Prostate gland (tissue), 2 donors: ENCODE data around the gene LRRC23. TPM values are rescaled to one million over a fixed set of nuclear protein-coding genes. Genes with fewer than 3 reads are reported as not detected.
A peak's percentile ranks its signal among the peaks of the same experiment; 100 is the strongest.

Experiments used
- DNase-seq: peaks from one replicate; pipeline ENCODE4 v3.0.0-alpha.2; 2019; ENCODE audit warnings: low spot score
- H3K27ac ChIP-seq, 2 donors: fragments of 200-600 bp; sonication (generic); 2 replicates each; pipeline ENCODE4 v1.5.1; 2017 to 2019
- H3K27me3 ChIP-seq: fragments of 200-600 bp; sonication (generic); replicated peaks from 2 replicates; pipeline ENCODE4 v1.5.1; 2019; ENCODE audit not compliant: insufficient read depth
- H3K36me3 ChIP-seq, 2 donors: fragments of 200-600 bp; sonication (generic); 1 replicate in 1 of 2; 2 replicates in 1 of 2; pipeline versions ENCODE4 v1.5.1 to v1.8.1; 2017 to 2019
- H3K4me1 ChIP-seq: fragments of 200-600 bp; sonication (generic); replicated peaks from 2 replicates; pipeline ENCODE4 v1.5.1; 2019
- H3K4me3 ChIP-seq, 2 donors: fragments of 200-600 bp; sonication (generic); 2 replicates each; pipeline ENCODE4 v1.5.1; 2017 to 2019
- H3K9me3 ChIP-seq: fragments of 200-600 bp; sonication (generic); 2 replicates; pipeline ENCODE4 v1.5.1; 2017
- POLR2A ChIP-seq: fragments of 450-650 bp; IDR thresholded peaks from one replicate; pipeline ENCODE4 v1.6.1; 2016; ENCODE audit warnings: antibody characterized with exemption, mild to moderate bottlenecking
- POLR2AphosphoS5 ChIP-seq: sonication (generic); formaldehyde crosslinking; IDR thresholded peaks from one replicate; pipeline ENCODE4 v1.6.1; 2017; ENCODE audit warnings: antibody characterized with exemption
- WGBS: methylation state at CpG from one replicate; pipeline ENCODE4 v1.1.5; 2018; 5-methylcytosine and 5-hydroxymethylcytosine counted together
- intact Hi-C: fragments of 100-400 bp; cut with DNase I; formaldehyde crosslinking; loops from one replicate; pipeline ENCODE4 v1.14.2; 2022
- total RNA-seq, 2 donors: library from RNA; depleted of rRNA; stranded (reverse); fragments of >200 nt; gene quantifications; one replicate each; pipeline ENCODE4 v1.1.0, GENCODE V29; 2016
- TF ChIP-seq, protein P1 (sequence below), 4 experiments: fragments of 200-600 bp in 2 of 4; fragments of 450-650 bp in 2 of 4; sonication (generic) in 2 of 4; IDR thresholded peaks; 1 replicate in 3 of 4; 2 replicates in 1 of 4; pipeline ENCODE4 v1.5.1; 2016 to 2019; ENCODE audit warnings: antibody characterized with exemption in 4 of 4, mild to moderate bottlenecking in 2 of 4, moderate library complexity in 2 of 4

The LRRC23 gene
- total RNA-seq, 2 donors from 2014 or later = 15.9 to 25.3 TPM

DNA sequence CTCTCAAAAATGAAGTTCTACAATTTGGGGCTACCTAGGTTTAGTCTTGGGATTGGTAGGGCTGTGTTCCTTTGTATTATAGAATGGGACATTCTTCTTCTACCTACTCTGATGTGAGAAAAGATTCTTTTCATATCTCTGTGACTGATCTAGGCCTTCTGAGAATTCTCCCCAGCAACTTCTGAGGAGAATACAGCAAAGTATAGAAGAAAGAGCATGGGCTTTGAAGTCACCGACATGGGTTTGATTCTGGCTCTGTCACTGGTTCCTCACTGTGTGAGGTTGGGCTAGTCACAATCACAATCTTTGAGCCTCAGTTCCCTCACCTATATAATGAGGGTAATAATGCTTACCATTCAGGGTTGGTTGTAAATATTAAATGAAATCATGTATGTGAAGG lies 28.1 kb downstream of the LRRC23 start:
- no peak overlapping the region for H3K27ac ChIP-seq
- peaks cover 4 to 6% of the 10 kb centered on the region in 2 donors for H3K36me3 ChIP-seq
- intact Hi-C loops = loop anchor here (10.0 kb wide), 1 partner anchor 58 kb away; the partner anchor contains the start of gene SPSB2
- no peak for TF ChIP-seq POLR2AphosphoS5
- TF ChIP-seq, protein P1, sequence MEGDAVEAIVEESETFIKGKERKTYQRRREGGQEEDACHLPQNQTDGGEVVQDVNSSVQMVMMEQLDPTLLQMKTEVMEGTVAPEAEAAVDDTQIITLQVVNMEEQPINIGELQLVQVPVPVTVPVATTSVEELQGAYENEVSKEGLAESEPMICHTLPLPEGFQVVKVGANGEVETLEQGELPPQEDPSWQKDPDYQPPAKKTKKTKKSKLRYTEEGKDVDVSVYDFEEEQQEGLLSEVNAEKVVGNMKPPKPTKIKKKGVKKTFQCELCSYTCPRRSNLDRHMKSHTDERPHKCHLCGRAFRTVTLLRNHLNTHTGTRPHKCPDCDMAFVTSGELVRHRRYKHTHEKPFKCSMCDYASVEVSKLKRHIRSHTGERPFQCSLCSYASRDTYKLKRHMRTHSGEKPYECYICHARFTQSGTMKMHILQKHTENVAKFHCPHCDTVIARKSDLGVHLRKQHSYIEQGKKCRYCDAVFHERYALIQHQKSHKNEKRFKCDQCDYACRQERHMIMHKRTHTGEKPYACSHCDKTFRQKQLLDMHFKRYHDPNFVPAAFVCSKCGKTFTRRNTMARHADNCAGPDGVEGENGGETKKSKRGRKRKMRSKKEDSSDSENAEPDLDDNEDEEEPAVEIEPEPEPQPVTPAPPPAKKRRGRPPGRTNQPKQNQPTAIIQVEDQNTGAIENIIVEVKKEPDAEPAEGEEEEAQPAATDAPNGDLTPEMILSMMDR (IDR thresholded peaks at IDR 0.05) = no peak
- TF ChIP-seq POLR2A = no peak
- no peak overlapping the region for H3K4me3 ChIP-seq
- no peaks in the 10 kb centered on the region for H3K9me3 ChIP-seq
- no peaks in the 10 kb centered on the region for H3K27me3 ChIP-seq
- peaks cover 18% of the 10 kb centered on the region for H3K4me1 ChIP-seq
- no peak for DNase-seq
- 38% methylated on average over 1 of the region's 1 CpG for WGBS

DNA sequence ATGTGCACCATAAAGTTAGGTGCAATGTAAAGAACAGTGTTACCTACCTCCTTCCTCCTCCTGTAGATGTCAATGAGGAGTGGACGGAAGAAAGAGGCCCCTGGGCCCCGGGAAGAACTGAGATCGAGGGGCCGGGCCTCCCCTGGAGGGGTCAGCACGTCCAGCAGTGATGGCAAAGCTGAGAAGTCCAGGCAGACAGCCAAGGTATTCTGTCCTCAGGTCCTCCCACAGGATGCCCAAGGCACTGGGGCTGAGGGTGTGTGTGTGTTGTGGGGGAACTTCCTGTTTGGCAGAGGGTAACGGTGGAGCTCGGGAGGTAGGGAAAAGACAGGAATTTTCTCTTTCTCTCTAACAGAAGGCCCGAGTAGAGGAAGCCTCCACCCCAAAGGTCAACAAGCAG lies 29.5 kb downstream of the LRRC23 start:
- DNase-seq = no peak
- no peaks in the 10 kb centered on the region for H3K27me3 ChIP-seq
- TF ChIP-seq POLR2A (no peak), POLR2AphosphoS5 (no peak)
- TF ChIP-seq, protein P1 (IDR thresholded peaks at IDR 0.05) = no peak
- no peak overlapping the region for H3K4me3 ChIP-seq
- H3K27ac ChIP-seq = peak overlapping the region; percentile 45 to 55
- WGBS = 25% methylated on average over 8 of the region's 8 CpGs
- peaks cover 4 to 6% of the 10 kb centered on the region in 2 donors for H3K36me3 ChIP-seq
- H3K4me1 ChIP-seq = peaks cover 23% of the 10 kb centered on the region
- intact Hi-C loops = loop anchor here (10.0 kb wide), 1 partner anchor 59 kb away; the partner anchor contains the start of gene SPSB2
- no peaks in the 10 kb centered on the region for H3K9me3 ChIP-seq

DNA sequence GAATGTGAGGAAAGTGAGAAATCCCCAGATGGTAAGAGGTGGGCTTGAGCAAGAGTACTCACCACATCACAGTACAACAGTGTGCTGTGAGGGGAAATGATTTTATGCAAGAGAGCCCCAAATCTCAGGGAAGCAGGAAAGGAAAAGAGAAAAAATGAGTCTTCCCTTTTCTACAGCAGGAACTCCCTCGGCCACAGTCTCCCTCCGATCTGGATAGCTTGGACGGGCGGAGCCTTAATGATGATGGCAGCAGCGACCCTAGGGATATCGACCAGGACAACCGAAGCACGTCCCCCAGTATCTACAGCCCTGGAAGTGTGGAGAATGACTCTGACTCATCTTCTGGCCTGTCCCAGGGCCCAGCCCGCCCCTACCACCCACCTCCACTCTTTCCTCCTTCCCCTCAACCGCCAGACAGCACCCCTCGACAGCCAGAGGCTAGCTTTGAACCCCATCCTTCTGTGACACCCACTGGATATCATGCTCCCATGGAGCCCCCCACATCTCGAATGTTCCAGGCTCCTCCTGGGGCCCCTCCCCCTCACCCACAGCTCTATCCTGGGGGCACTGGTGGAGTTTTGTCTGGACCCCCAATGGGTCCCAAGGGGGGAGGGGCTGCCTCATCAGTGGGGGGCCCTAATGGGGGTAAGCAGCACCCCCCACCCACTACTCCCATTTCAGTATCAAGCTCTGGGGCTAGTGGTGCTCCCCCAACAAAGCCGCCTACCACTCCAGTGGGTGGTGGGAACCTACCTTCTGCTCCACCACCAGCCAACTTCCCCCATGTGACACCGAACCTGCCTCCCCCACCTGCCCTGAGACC lies 31.0 kb downstream of the LRRC23 start:
- H3K27me3 ChIP-seq = no peaks in the 10 kb centered on the region
- WGBS = 58% methylated on average over 14 of the region's 14 CpGs
- H3K9me3 ChIP-seq = no peaks in the 10 kb centered on the region
- no peak for DNase-seq
- peaks cover 4 to 6% of the 10 kb centered on the region in 2 donors for H3K36me3 ChIP-seq
- H3K4me3 ChIP-seq = no peak overlapping the region
- intact Hi-C loops = loop anchor here (10.0 kb wide), 1 partner anchor 61 kb away; the partner anchor contains the start of gene SPSB2
- H3K4me1 ChIP-seq = peaks cover 17% of the 10 kb centered on the region
- no peak for TF ChIP-seq POLR2AphosphoS5
- TF ChIP-seq POLR2A = no peak
- TF ChIP-seq, protein P1 (IDR thresholded peaks at IDR 0.05) = no peak
- peak overlapping the region in 1 of 2 donors; percentile 45 for H3K27ac ChIP-seq

DNA sequence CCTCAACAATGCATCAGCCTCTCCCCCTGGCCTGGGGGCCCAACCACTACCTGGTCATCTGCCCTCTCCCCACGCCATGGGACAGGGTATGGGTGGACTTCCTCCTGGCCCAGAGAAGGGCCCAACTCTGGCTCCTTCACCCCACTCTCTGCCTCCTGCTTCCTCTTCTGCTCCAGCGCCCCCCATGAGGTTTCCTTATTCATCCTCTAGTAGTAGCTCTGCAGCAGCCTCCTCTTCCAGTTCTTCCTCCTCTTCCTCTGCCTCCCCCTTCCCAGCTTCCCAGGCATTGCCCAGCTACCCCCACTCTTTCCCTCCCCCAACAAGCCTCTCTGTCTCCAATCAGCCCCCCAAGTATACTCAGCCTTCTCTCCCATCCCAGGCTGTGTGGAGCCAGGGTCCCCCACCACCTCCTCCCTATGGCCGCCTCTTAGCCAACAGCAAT lies 31.6 kb downstream of the LRRC23 start:
- Histone ChIP-seq H3K27ac (peak overlapping the region in 1 of 2 donors; percentile 94), H3K4me3 (no peak overlapping the region), H3K9me3 (no peaks in the 10 kb centered on the region), H3K36me3 (peaks cover 4 to 6% of the 10 kb centered on the region in 2 donors), H3K4me1 (peaks cover 17% of the 10 kb centered on the region), H3K27me3 (no peaks in the 10 kb centered on the region)
- intact Hi-C loops = loop anchor here (10.0 kb wide), 1 partner anchor 61 kb away; the partner anchor contains the start of gene SPSB2
- WGBS = 94% methylated on average over 3 of the region's 3 CpGs
- no peak for DNase-seq
- TF ChIP-seq, protein P1 (IDR thresholded peaks at IDR 0.05) = no peak
- no peak for TF ChIP-seq POLR2A
- no peak for TF ChIP-seq POLR2AphosphoS5
